GM18508 (cell line): ENCODE data around the gene SATB2.

Experiments
- ATAC-seq: cut with Tn5 transposase; IDR thresholded peaks from one replicate; pipeline ENCODE4 v1.9.1; 2021; ENCODE audit warnings: moderate number of reproducible peaks; ENCODE audit not compliant: insufficient read depth, unreplicated experiment

Gene SATB2

GRCh38 chr2:199457147-199458008 lies at the start of gene SATB2:
TSS of gene SATB2 (minus strand) at chr2:199457939. CDS start at chr2:199456037, 1,902 bp downstream.
- ATAC-seq: no peak

DNA sequence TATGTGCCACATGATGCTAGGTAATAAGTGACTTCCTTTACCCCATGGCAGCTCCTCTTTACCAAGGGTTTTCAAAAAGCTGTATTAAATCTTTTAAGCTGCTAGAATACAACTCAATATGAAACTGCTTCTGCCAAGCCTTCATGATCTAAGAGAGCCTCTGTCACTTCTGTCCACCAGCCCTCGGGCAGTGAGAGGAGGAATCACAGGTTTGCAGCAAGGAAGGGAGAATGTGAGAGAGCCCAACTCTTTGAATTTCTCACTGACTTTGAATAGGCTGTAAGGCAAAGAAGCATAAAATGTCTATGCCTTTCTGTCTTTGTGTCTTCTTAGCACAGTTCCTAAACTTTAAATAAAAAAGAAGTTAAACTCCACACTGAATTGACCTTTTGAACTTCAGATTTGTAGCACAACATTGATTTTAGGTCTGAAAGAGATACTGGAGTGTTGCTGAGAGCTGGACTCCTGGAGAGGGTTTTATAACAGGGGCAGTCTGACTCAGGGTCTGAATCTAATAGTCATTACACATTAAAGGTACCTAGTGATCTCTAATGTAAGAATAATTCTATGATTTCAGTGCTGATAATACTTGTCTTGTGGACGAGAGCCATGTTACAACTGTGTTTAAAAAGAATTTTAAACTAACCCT lies 48.1 kb upstream of the SATB2 start:
- no peak for ATAC-seq

- ATAC-seq: no peak
These were observed 45.4 kb upstream of the SATB2 start for GRCh38 chr2:199503148-199503547.

GRCh38 chr2:199499005-199499404 lies 41.3 kb upstream of the SATB2 start:
- ATAC-seq: no peak

GRCh38 chr2:199495147-199495546 lies 37.4 kb upstream of the SATB2 start:
- no peak for ATAC-seq

DNA sequence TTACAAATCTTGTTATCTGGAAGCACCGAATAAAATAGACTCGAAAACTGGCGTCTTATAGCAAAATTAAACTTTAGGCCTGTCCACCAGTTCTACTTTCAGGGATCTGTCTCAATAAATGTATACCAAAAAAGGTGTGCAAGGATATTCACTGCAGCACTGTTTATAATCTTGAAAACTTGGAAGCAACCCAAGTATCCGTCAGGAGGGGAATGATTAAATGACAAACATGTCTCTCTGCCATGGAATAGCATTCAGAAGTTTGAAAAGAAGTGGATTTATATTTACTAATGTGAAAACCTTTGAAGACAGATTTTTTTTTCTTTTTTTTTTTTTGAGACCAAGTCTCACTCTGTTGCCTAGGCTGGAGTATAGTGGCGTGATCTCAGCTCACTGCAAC lies 32.3 kb upstream of the SATB2 start:
- no peak for ATAC-seq

- peak; percentile 48 for ATAC-seq
These were observed 31.1 kb upstream of the SATB2 start for GRCh38 chr2:199488772-199489400.

GRCh38 chr2:199485732-199486335 lies 28.1 kb upstream of the SATB2 start:
- no peak for ATAC-seq

GRCh38 chr2:199484927-199485326 lies 27.2 kb upstream of the SATB2 start:
- ATAC-seq: no peak

DNA sequence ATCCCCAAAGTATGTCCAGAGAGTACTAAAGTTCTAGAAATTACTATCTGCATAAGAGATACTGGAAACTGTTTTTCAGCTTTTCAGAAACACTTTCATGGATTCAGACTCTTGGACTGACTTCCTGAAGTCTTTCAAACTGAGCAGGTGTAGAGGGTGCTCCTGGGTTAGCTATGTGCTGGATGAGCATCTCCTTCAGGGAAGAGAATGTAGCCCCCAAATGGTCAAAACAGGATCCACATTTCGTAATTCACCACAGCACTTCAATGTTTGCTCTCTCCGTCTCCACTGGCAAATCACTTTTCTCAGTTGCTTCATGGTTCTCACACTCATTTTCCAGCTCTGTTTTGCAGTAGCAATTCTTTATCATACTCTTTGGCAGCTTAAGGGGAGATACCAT lies 23.2 kb upstream of the SATB2 start:
- no peak for ATAC-seq

DNA sequence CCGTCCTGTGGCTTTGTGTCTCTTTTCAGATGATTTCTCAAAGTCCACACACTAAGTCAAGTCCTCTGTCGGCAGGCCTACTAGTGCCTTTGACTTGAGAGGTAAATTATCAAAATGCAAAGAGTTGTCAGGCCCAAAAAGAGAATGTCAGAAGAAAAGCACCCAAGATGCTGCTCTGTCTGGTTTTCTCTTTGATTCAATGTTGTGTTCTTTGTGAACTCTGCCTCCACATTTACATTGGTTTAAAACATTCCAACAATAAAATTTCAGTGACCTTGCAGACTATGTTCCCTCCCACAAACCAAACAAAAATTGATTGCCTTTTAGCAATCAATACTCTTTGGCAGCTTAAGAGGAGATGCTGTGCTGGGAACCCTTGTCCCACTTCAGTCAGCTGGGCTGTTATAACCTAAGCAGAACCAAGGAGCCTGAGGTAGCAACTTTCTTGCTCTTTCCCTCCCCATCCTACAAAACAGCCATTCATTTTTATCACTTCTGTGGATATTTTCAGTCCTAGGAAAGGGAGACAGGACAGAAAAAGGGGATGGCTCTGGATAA lies 19.6 kb upstream of the SATB2 start:
- ATAC-seq: no peak

DNA sequence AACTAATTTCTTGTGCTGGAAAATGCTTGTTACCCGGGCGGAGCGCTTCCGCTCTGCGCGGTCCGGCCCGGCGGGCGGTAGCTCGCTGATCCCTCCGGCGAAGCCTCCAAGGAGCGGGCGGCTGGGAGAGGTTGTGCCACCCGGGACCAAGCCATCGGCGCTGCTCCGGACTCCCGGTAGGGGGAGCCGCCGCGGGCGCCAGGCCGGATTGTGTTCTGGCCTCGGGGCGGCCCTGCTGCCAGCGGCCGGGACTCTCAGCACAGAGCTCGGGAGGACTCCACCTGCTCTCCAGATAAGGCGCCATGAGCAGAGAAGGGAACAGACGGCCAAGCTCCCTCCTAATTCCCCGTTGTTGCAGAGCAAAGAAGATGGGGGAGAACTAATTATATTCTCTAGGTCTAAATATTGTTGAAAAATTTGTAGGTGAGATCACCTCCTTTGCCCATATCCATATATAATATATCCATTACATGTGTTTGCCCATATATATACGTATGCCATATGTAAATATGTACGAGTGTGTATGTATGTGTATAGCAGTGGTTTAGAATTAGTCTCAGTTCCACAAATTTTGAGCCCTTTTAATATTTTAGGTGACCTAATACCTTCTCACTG lies 13.8 kb upstream of the SATB2 start:
- ATAC-seq: no peak

DNA sequence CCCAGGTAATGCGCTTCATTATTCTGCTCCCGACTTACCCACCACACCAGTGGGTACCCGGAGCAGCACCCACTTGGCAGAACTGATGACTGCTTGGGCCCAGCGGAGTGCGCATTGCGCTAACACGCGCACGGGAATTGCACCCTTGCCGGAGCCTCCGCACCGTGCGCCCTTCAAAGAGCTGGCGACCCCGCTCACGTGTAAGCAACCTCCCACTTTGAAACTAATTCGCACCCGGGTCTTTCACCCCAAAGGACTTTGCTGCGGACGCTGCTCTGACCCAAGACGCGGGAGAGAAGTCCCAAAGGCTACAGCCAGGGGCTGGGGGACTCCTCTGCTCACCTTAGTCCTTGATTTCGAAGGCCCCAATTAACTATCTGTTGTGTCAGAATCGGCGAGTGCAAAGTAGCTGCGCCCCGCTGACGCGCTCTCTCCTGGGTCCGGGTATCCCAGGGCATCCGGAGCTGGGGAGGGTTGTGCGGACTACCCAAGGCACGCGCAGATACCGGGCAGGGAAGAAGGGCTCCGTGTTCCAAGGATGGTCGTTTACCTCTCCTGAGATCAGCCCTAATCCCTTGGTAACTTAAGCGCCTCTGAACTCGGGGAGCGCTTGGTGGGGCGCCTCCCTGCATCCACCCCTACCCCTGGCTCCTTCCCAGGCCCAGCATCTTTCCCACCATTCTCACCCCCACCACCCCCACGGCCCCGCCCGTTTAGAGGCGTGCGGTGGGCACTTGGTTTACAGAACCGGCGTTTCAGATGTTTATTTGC lies 13.1 kb upstream of the SATB2 start:
- ATAC-seq: no peak

DNA sequence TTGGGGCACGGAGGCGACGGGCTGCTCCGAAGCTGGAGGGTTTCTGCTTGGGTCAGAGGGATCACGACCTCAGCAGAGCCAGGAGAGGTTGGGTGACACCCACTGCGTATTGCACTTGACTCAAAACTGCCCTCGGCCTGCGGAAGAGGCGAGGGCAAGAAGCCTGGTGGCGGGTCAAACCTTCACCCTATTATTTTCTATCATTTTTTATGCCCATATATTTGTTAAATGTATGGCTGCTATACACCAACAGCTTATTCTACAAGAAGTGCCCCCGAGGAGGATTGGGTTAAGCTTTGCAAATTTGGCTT lies 12.6 kb upstream of the SATB2 start:
- no peak for ATAC-seq

DNA sequence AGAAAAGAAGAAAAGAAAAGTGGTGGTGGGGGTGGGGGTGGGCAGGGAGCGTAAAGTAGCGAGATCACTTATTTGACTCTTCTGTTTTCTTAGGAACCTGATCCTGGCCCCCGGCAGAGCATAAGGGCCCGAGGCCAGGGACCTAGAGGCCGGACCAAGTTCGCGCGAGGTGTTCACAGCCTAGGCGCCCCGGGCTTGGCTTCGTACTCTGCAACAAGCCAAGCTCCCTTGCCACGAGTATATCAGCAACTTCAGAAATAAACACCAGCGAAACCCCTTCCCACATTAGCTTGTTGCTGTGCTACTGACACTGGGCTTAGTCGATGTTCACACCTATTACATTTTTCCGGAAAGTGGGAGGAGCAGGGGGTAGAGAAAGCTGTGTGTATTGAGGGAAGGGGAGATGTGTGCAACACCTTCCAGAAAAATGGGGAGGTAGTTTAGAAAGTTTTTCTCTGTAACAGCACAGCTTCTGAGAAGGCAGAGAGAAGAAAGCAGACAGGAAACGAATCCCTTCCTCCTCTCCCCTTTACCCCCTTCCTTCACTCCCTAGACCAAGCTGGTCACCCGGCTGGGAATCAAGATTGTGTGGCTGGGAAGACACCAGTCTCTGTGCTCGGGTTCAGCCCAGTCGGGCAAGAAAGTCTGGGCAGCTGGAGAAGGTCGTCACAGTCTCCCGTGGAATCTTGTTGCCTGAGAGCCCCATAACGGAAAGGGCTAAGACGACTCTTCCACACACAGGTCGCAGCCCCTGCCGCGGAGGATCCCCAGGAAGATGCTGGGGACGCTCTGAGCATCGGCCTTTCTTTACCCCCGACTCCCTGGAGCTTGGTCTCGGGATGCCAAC lies 12.0 kb upstream of the SATB2 start:
- ATAC-seq: no peak

GRCh38 chr2:199468561-199469513 lies 11.1 kb upstream of the SATB2 start:
- no peak for ATAC-seq

DNA sequence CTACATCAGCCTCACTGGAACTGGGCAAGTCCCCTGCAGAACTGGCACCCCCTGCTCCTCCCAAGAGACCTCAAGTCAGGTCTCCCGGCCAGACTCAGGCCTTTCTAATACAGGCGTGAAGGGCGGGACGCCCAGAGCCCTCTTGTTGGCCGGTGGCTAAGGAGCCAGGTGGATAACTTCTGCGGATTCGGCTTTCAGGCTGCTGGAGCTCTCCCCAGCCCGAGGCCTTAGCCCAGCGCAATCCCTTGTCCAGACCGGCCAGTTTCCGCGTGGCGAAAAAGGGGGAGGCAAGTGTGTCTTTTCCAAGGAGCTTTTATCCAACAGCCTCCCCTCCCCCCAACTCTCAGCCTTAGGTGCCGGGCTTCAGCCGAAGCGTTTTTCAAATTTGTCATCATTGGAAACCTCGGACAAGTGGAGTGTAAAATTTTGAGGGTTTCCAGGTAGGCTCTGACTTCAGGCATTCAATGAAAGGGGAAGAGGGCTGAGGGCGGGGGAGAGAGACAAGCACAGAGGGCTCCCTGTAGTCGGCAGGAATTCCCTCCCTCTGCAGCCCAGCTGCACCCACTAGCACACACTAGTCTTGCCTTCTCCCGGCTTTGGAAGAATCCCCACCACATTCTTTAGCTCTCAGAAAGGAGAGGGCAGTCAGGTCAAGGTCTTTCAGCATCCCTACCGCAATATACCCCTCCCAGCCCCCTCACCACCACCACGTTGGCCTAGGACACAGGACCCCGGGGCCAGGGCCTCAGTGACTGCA lies 9.5 kb upstream of the SATB2 start:
- ATAC-seq: no peak
